H9 (cell line): ENCODE data around the gene DPP6. TPM values are rescaled to one million over a fixed set of nuclear protein-coding genes. Genes with fewer than 3 reads are reported as not detected.
A peak's percentile ranks its signal among the peaks of the same experiment; 100 is the strongest.

ENCODE experiments used
- DNase-seq: peaks from one replicate; pipeline ENCODE4 v3.0.0-alpha.2; 2017
- H2AFZ ChIP-seq: one replicate; pipeline ENCODE4 v1.6.1; 2013; ENCODE audit warnings: mild to moderate bottlenecking, low read length, control low read depth, moderate library complexity
- H2AK5ac ChIP-seq: 2 replicates; pipeline ENCODE4 v1.6.1; 2013; ENCODE audit warnings: low read length, control low read depth, mixed read lengths; ENCODE audit not compliant: insufficient read length
- H2BK120ac ChIP-seq: one replicate; pipeline ENCODE4 v1.6.1; 2013; ENCODE audit warnings: low read depth, mild to moderate bottlenecking, low read length, control low read depth, inconsistent platforms; ENCODE audit not compliant: poor library complexity, severe bottlenecking
- H2BK12ac ChIP-seq: 2 replicates; pipeline ENCODE4 v1.6.1; 2013; ENCODE audit warnings: low read length, control low read depth, mixed read lengths, low read depth; ENCODE audit not compliant: insufficient read length
- H2BK15ac ChIP-seq: 2 replicates; pipeline ENCODE4 v1.6.1; 2013; ENCODE audit warnings: low read depth, low read length, control low read depth
- H2BK20ac ChIP-seq: one replicate; pipeline ENCODE4 v1.6.1; 2013; ENCODE audit warnings: low read depth, mild to moderate bottlenecking, low read length, control low read depth, inconsistent platforms; ENCODE audit not compliant: poor library complexity, severe bottlenecking
- H2BK5ac ChIP-seq: 2 replicates; pipeline ENCODE4 v1.6.1; 2013; ENCODE audit warnings: low read length, control low read depth, mixed read lengths; ENCODE audit not compliant: insufficient read length
- H3K14ac ChIP-seq: 2 replicates; pipeline ENCODE4 v1.6.1; 2013; ENCODE audit warnings: low read length, control low read depth; ENCODE audit not compliant: insufficient read depth
- H3K18ac ChIP-seq: 2 replicates; pipeline ENCODE4 v1.6.1; 2013; ENCODE audit warnings: low read depth, mild to moderate bottlenecking, mixed read lengths, low read length, control low read depth; ENCODE audit not compliant: insufficient read length
- H3K23ac ChIP-seq: 2 replicates; pipeline ENCODE4 v1.6.1; 2013; ENCODE audit warnings: low read length, control low read depth, mixed read lengths, low read depth; ENCODE audit not compliant: insufficient read length
- H3K23me2 ChIP-seq: 2 replicates; pipeline ENCODE4 v1.6.1; 2013; ENCODE audit warnings: low read depth, mild to moderate bottlenecking, mixed read lengths, low read length, control low read depth; ENCODE audit not compliant: insufficient read length, poor library complexity, severe bottlenecking
- H3K27ac ChIP-seq: 2 replicates; pipeline ENCODE4 v1.5.1; 2013; ENCODE audit warnings: low read length, control low read depth, mixed read lengths, low read depth; ENCODE audit not compliant: insufficient read length
- H3K27me3 ChIP-seq: 2 replicates; pipeline ENCODE4 v1.6.1; 2013; ENCODE audit warnings: low read length, control low read depth, inconsistent platforms; ENCODE audit not compliant: insufficient read depth
- H3K4ac ChIP-seq: 2 replicates; pipeline ENCODE4 v1.6.1; 2013; ENCODE audit warnings: low read depth, mild to moderate bottlenecking, control low read depth, inconsistent platforms, low read length, moderate library complexity
- H3K4me1 ChIP-seq: 2 replicates; pipeline ENCODE4 v1.6.1; 2013; ENCODE audit warnings: low read length, control low read depth, inconsistent platforms; ENCODE audit not compliant: insufficient read depth
- H3K4me2 ChIP-seq: 2 replicates; pipeline ENCODE4 v1.6.1; 2013; ENCODE audit warnings: low read length, control low read depth, mixed read lengths; ENCODE audit not compliant: insufficient read length, insufficient read depth
- H3K56ac ChIP-seq: 2 replicates; pipeline ENCODE4 v1.6.1; 2013; ENCODE audit warnings: low read depth, mild to moderate bottlenecking, mixed read lengths, low read length, control low read depth; ENCODE audit not compliant: insufficient read length
- H3K79me1 ChIP-seq: 2 replicates; pipeline ENCODE4 v1.6.1; 2013; ENCODE audit warnings: low read depth, mild to moderate bottlenecking, moderate library complexity, low read length, control low read depth, inconsistent platforms; ENCODE audit not compliant: insufficient read depth, poor library complexity, severe bottlenecking
- H3K79me2 ChIP-seq: 2 replicates; pipeline ENCODE4 v1.6.1; 2013; ENCODE audit warnings: low read length, control low read depth, inconsistent platforms; ENCODE audit not compliant: insufficient read depth
- H3K9ac ChIP-seq: 2 replicates; pipeline ENCODE4 v1.6.1; 2013; ENCODE audit warnings: low read length, control low read depth, mixed read lengths; ENCODE audit not compliant: insufficient read length; ENCODE audit errors: extremely low read depth
- H3K9me3 ChIP-seq: one replicate; pipeline ENCODE4 v1.6.1; 2013; ENCODE audit warnings: low read depth, low read length, inconsistent platforms; ENCODE audit not compliant: control insufficient read depth
- H3T11ph ChIP-seq: one replicate; pipeline ENCODE4 v1.6.1; 2013; ENCODE audit warnings: mild to moderate bottlenecking, low read length, control low read depth, inconsistent platforms
- H4K20me1 ChIP-seq: one replicate; pipeline ENCODE4 v1.6.1; 2013; ENCODE audit not compliant: control insufficient read depth, insufficient read length, insufficient read depth
- H4K5ac ChIP-seq: 2 replicates; pipeline ENCODE4 v1.6.1; 2013; ENCODE audit warnings: low read depth, mild to moderate bottlenecking, mixed read lengths, low read length, control low read depth; ENCODE audit not compliant: insufficient read length
- H4K8ac ChIP-seq: replicated peaks from 2 replicates; pipeline ENCODE4 v1.6.1; 2013; ENCODE audit warnings: low read length, control low read depth, mixed read lengths, low read depth; ENCODE audit not compliant: insufficient read length
- H4K91ac ChIP-seq: 2 replicates; pipeline ENCODE4 v1.6.1; 2013; ENCODE audit warnings: low read depth, mild to moderate bottlenecking, moderate library complexity, mixed read lengths, low read length, control low read depth; ENCODE audit not compliant: insufficient read length
- H3K27ac Mint-ChIP-seq, 3 experiments: 2 replicates in 2 of 3; 3 replicates in 1 of 3; pipeline ENCODE4 v1.8.0; 2020 to 2021; ENCODE audit warnings: mixed read lengths in 3 of 3, mild to moderate bottlenecking in 1 of 3, moderate library complexity in 1 of 3
- H3K27me3 Mint-ChIP-seq: 2 replicates; pipeline ENCODE4 v1.8.0; 2021; ENCODE audit warnings: low read depth, mild to moderate bottlenecking, moderate library complexity, mixed read lengths
- H3K36me3 Mint-ChIP-seq, 3 experiments: 2 replicates in 2 of 3; 3 replicates in 1 of 3; pipeline ENCODE4 v1.8.0; 2020 to 2021; ENCODE audit warnings: low read depth in 3 of 3, mixed read lengths in 3 of 3; ENCODE audit not compliant: insufficient read depth in 1 of 3
- H3K4me1 Mint-ChIP-seq, 2 experiments: 2 replicates each; pipeline ENCODE4 v1.8.0; 2020; ENCODE audit warnings: mixed read lengths in 2 of 2
- H3K4me3 Mint-ChIP-seq, 2 experiments: 2 replicates in 1 of 2; 3 replicates in 1 of 2; pipeline ENCODE4 v1.8.0; 2020 to 2021; ENCODE audit warnings: mild to moderate bottlenecking in 2 of 2, mixed read lengths in 2 of 2, moderate library complexity in 1 of 2
- H3K9me3 Mint-ChIP-seq, 2 experiments: 2 replicates in 1 of 2; 3 replicates in 1 of 2; pipeline ENCODE4 v1.8.0; 2020; ENCODE audit warnings: mild to moderate bottlenecking in 2 of 2, mixed read lengths in 2 of 2, moderate library complexity in 1 of 2
- CTCF ChIP-seq: fragments of 200-600 bp; sonication (generic); conservative IDR thresholded peaks from 3 replicates; pipeline ENCODE4 v1.8.0; 2021; ENCODE audit warnings: antibody characterized with exemption, mild to moderate bottlenecking
- WGBS: extraction: QIAGEN DNeasy Blood & Tissue Kit; methylation state at CpG from one replicate; pipeline ENCODE4 v1.1.7; 2013; ENCODE audit warnings: missing lambda C conversion rate, low lambda C conversion rate, mixed read lengths; ENCODE audit not compliant: insufficient read length; ENCODE audit errors: extremely low coverage; 5-methylcytosine and 5-hydroxymethylcytosine counted together
- total RNA-seq: library from RNA; stranded (reverse); gene quantifications from 2 replicates; pipeline ENCODE4 v1.2.1, GENCODE V29; 2021

DPP6 gene
- total RNA-seq, 1 experiment from 2014 or later = 4.5 TPM

DNA sequence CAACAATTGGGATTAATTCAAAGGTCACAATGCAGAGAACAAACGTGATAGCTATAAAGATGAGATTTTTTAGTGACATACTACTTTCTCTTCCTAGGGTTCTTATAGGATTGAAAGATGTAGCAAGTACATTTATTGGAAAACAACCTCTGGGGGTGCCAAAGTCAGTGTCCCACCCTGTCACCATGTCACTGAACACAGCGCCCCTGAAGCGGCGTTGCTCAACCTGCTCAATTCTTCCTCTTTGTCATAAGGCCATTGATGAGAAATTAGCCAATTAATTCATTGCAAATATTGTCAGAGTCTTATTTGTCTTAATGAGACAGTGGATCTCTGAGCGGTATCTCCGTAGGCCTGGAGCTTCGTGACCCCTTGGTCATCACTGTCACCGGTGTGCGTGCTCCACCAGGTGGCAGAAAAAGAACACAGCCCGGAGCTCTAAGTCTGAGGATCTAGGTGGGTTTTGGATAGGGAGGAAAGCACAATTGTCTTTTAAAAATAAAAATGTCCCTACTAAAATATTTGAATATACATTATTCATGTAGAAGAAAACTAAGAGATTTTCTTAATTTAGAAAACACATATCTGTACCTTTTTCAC lies 588.2 kb downstream of the DPP6 start:
- Mint-ChIP-seq H3K36me3 (peaks cover 2 to 9% (median 4%) of the 10 kb centered on the region in 3 experiments; a peak in 6 of 7 replicates), H3K4me3 (no peak overlapping the region), H3K9me3 (peaks cover 3 to 10% of the 10 kb centered on the region in 2 experiments), H3K4me1 (peaks cover 10 to 14% of the 10 kb centered on the region in 2 experiments), H3K27ac (peak overlapping the region in 1 of 3 experiments; percentile 8; a peak in 1 of 7 replicates), H3K27me3 (no peaks in the 10 kb centered on the region)
- Histone ChIP-seq H3K23me2 (no peaks in the 10 kb centered on the region), H2AK5ac (no peak overlapping the region), H3K27me3 (no peaks in the 10 kb centered on the region), H3K23ac (no peak overlapping the region), H3K18ac (no peak overlapping the region), H3K27ac (no peak overlapping the region), H2BK12ac (no peak overlapping the region), H4K20me1 (no peaks in the 10 kb centered on the region), H4K91ac (no peak overlapping the region), H3K9ac (no peak overlapping the region), H4K5ac (no peak overlapping the region), H3K14ac (no peak overlapping the region), H3K4me2 (no peak overlapping the region), H2BK20ac (no peak overlapping the region), H3K4ac (no peak overlapping the region), H4K8ac (no peak overlapping the region), H2BK15ac (no peak overlapping the region), H3K79me2 (no peaks in the 10 kb centered on the region), H3T11ph (no peak overlapping the region), H2BK120ac (no peak overlapping the region), H2AFZ (no peak overlapping the region), H3K9me3 (no peaks in the 10 kb centered on the region), H3K79me1 (no peaks in the 10 kb centered on the region), H3K56ac (no peak overlapping the region), H2BK5ac (no peak overlapping the region), H3K4me1 (peaks cover 1% of the 10 kb centered on the region; the same call in 1 of the 2 replicates)
- no CpG with 5 or more reads among the region's 10 CpGs for WGBS
- peak; percentile 76 for TF ChIP-seq CTCF
- DNase-seq = peak; percentile 45
